HTERT RPE-1 (cell line): ENCODE data around the gene CBX3.
"Not testable (repeated sequence)": the region's sequence is repeated elsewhere in the genome, so short reads cannot be mapped to it uniquely, and the experiment has no call there.

Experiments used
- in situ Hi-C: fragments of 300-500 bp; cut with MboI; formaldehyde crosslinking; loops from 4 replicates; pipeline ENCODE4 v1.14.3; 2020; ENCODE audit warnings: low sequenced_read_pairs

Gene CBX3

DNA sequence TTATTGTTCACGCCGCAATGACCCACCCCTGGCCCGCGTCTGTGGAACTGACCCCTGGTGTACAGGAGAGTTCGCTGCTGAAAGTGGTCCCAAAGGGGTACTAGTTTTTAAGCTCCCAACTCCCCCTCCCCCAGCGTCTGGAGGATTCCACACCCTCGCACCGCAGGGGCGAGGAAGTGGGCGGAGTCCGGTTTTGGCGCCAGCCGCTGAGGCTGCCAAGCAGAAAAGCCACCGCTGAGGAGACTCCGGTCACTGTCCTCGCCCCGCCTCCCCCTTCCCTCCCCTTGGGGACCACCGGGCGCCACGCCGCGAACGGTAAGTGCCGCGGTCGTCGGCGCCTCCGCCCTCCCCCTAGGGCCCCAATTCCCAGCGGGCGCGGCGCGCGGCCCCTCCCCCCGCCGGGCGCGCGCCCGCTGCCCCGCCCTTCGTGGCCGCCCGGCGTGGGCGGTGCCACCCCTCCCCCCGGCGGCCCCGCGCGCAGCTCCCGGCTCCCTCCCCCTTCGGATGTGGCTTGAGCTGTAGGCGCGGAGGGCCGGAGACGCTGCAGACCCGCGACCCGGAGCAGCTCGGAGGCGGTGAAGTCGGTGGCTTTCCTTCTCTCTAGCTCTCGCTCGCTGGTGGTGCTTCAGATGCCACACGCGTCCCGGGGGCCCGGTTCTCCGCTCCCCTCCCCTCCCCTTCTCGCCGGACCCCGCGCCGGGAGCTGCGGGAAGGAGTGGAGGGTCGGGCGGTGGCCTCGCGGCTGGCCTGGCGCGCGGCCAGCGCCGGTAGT lies at the start of gene CBX3:
Gene CBX3 (plus strand): TSS at position 499 of the 772 bp plus-strand sequence. CDS start 1,254 bp downstream, outside the sequence.
- in situ Hi-C loops = no loop called here

DNA sequence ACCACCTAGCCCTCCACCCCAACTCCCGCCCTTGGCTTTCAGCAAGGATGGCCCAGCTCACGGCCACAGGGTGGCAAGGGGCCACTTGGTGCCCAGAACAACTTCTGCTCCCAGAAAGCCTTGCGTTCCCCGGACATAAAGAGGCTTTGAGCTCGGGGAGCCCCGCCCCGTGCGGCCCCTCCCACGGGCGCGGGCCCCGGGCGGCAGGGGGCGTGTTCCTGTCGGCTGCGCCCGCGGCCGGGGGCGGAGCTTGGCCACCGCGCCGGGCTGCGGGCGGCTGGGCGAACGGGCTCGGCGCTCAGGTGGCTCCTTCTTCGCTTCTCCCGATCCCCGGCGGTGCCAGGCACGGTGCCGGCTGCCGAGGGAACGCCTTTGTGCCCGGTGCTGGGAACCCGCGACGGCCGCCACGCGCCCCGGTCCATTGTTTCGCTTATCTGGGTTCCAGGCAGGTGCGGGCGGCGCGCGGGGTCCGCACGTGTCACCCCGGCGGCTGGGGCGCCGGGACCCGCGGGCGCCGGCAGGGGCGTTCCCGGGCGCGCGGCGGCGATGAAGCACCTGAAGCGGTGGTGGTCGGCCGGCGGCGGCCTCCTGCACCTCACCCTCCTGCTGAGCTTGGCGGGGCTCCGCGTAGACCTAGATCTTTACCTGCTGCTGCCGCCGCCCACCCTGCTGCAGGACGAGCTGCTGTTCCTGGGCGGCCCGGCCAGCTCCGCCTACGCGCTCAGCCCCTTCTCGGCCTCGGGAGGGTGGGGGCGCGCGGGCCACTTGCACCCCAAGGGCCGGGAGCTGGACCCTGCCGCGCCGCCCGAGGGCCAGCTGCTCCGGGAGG lies 49.4 kb upstream of the CBX3 start, which contains the start of gene NFE2L3:
Gene NFE2L3 (plus strand): TSS at position 246 of the 829 bp plus-strand sequence. CDS start 301 bp downstream, at position 547.
- in situ Hi-C loops = no loop called here

DNA sequence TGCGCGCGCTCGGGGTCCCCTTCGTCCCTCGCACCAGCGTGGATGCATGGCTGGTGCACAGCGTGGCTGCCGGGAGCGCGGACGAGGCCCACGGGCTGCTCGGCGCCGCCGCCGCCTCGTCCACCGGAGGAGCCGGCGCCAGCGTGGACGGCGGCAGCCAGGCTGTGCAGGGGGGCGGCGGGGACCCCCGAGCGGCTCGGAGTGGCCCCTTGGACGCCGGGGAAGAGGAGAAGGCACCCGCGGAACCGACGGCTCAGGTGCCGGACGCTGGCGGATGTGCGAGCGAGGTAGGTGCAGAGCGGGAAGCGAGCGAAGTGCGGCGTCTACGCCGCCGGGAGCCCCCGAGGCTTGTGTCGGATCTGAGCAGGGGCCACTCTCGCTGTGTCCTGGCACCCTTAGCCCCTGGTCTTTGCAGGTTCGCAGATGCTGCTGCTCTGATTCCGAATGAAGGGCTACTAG lies 48.7 kb upstream of the CBX3 start:
- in situ Hi-C loops = not testable (repeated sequence)

DNA sequence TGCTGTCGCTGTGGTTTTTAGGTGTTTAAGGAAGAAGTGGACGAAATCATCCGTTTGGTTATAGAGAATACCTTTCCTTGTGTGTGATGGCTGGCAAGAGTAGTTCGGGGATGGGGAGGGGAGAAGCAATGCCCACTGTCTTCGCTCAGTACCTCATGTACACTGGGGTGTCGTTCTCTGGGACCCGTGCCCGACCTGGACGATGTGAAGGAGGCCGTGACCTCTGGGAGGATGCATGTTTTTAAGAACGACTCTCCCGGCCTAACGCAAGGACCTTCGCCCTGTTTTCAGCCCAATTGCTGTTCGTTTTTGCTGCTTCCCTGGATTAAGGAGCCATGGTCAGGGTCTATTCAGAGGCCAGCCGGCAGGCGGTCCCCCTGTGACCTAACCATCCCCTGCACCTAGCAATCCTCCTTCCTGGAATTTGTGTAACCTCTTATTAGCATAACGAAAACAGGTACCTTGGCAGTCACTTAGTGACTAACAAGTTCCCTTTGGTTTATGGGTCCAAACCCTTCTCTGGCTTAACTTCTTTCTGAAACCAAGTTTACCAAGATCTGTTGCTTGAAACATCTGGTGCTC lies 48.2 kb upstream of the CBX3 start:
- in situ Hi-C loops = no loop called here

DNA sequence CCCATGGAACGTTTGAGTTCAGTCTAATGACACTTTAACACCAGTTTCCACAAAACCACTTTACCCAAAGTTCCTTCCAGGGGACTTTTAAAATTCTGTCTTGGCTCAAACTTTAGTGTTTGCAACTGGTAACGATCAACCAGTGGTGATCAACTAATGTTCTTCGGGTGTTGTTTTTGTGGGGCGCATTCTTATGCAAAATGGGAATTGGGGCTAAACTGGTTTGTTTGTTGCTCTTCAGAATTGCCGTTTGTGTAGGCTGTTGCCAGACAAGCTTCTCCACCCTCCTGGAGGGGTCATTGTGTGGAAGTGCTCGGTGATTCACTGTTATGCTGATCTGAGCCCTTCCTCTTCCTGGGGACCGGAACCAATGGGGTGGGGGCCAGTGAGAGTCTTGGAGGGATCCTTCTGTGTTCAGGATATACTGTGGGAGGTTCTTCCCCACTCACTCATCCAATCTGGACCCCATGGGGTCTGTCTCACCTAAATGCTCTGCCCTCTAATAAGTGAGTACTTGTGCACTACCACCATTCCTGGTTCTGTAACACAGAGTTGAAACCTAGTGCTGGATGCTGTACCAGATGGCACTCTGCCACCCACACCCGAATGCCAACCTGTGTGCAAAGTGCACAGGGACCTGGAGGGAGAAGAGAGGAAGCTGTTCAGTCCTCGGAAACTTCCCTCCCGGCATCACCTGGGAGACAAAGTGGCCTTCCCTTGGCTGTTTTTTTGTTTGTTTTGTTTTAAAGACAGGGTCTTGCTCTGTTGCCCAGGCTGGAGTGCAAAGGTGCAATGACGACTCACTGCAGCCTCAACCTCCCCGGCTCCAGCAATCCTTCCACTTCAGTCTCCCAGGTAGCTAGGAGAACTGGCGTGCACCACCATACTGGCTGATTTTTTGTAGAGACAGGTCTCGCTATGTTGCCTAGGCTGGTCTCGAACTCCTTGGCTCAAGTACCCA lies 47.4 kb upstream of the CBX3 start:
- in situ Hi-C loops = no loop called here

DNA sequence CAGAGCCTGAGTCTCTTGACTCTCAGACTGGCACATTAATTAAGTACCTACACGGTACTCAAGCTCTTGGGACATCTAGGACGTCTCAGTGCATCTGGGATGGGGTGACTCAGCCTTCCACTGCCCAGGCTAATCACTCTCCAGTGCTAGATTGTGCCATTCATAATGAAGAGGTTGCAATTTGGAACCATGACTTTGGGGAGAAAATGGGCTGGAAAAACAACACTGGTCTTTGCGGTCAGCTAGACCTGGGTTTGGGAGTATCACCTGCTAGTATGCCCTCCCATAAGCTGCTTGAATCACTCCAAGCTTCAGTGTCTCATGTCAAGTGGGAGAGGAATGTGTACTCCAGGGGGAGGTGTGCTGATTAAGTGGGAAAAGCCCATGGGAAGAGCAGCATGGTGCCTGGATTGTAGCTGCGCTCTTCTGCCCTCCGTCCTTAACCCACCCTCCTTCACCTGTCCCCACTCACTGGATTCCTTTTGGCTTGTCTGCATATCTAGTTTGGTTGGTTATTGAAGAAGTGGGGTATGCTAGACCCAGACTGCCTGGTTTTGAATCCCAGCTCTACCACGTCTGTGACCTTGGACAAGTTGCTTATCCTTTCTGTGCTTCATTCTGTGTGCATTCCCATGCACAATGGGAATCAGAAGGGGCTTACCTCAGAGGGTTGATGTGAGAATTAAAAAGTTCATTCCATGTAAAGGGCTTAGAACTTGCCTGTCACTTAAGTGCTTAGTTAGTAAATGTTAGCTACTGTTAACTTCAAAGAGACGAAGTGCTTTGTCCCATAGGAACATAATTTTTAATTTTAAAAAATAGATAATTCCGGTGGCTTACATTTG lies 45.8 kb upstream of the CBX3 start:
- in situ Hi-C loops = no loop called here

DNA sequence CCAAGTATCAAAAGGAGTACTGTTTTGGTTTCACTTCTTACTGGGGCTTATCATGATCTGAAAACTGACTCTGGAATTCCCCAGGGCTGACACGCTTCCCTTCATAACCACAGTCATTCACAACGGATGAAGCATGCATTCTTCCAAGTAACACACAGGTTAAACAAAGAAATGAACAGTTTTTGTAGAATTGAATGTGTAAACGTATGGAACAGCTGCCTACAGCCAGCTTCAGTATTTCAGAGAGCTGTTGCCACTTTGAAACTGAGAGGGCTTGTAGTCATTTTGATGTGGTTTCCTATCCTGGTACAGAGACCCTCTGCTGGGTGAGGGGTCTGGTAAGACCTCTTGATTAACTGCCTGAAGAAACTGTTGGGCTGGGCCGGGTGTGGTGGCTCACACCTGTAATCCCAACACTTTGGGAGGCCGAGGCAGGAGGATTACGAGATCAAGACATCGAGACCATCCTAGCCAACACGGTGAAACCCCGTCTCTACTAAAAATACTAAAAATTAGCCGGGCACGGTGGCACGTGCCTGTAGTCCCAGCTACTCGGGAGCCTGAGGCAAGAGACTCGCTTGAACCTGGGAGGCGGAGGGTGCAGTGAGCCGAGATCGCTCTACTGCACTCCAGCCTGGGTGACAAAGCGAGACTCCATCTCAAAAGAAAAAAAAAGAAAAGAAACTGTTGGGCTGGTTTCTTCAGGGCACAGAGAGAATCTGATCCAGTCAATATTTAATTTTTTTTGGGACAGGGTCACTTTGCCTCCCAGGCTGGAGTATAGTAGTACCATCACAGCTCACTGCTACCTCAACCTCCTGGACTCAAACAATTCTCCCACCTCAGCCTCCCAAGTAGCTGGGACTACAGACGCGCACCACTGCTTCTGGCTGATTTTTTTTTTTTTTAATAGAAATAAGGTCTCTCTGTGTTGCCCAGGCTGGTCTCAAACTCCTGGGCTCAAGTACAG lies 44.8 kb upstream of the CBX3 start:
- in situ Hi-C loops = no loop called here

DNA sequence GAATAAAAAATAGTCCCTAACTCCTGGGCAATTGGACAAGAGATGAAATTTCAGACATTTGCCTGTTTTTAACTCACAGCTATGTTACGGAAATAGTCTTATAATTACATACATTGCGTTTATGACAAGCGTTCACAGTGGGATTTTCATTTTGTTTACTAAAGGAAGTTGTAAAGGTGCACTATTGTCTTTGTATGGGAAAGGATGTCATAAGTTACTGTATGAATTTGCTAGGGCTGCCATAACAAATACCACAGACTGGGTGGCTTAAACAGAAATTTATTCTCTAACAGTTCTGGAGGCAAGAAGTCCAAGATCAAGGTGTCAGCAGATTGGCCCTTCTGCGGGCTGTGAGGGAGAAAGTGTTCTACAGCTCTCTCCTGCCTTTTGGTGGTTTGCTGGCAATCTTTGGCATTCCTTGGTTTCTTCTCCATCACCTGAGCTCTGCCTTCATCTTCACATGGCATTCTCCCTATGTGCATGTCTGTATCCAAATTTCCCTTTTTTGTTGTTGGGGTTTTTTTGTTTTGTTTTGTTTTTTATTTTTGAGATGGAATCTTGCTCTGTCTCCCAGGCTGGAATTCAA lies 43.9 kb upstream of the CBX3 start:
- in situ Hi-C loops = no loop called here

DNA sequence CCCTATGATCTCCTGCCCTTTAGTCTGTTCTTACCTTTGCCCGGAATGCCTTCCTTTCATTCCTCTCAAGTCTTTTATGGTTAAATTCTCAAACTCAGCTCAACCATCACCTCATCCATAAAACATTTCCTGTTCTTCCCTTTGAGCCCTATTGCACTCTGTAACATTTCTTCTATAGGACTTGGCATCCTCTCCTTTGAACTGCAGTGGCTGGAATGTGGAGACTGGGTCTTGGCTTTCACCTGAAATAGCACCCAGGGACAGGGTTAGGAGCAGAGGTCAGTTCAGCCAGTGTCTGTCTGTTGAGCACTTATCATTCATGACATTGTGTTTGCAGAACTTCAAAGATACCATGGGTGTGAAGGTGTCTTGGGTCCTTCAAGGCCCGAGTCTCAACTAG lies 42.3 kb upstream of the CBX3 start:
- in situ Hi-C loops = no loop called here

DNA sequence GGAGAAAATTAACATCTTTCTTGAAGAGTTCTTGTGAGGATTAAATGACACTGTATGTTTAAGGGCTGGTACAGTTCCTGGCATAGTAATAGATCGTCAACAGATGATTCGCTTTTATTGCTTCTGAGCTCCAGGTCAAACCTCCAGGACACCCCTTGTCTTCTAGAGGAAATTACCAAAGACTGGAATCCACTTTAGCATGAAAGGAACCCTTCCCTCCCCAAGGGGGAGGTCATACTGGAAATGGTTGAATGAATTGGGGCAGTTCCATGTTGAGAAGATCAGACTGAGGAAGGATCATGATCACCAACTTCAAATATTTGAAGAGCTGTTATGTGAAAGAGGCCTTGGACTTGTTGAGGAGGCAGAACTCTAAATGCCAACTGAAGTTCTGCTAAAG lies 40.6 kb upstream of the CBX3 start:
- in situ Hi-C loops = no loop called here

DNA sequence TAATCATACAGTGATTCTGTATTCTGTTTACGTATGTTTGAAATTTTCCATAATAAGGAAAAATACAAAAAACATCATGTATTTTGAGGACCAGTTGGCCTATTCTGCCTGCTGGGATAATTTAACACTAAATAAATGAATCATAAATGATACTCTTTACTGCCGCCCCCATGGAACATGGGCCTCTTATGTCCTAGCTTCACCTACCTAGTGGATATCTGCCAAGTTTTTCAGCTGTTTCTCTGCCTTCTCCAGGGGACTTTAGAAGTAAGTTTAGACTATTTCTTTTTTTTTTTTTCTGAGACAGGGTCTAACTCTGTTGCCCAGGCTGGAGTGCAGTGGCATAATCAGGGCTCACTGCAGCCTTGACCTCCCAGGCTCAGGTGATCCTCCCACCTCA lies 39.1 kb upstream of the CBX3 start:
- in situ Hi-C loops = no loop called here

DNA sequence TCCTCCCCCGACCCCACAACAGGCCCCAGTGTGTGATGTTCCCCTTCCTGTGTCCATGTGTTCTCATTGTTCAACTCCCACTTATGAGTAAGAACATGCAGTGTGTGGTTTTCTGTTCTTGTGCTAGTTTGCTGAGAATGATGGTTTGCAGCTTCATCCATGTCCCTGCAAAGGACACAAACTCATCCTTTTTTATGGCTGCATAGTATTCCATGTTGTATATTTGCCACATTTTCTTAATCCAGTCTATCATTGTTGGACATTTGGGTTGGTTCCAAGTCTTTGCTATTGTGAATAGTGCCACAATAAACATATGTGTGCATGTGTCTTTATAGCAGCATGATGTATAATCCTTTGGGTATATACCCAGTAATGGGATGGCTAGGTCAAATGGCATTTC lies 37.7 kb upstream of the CBX3 start:
- in situ Hi-C loops = not testable (repeated sequence)

DNA sequence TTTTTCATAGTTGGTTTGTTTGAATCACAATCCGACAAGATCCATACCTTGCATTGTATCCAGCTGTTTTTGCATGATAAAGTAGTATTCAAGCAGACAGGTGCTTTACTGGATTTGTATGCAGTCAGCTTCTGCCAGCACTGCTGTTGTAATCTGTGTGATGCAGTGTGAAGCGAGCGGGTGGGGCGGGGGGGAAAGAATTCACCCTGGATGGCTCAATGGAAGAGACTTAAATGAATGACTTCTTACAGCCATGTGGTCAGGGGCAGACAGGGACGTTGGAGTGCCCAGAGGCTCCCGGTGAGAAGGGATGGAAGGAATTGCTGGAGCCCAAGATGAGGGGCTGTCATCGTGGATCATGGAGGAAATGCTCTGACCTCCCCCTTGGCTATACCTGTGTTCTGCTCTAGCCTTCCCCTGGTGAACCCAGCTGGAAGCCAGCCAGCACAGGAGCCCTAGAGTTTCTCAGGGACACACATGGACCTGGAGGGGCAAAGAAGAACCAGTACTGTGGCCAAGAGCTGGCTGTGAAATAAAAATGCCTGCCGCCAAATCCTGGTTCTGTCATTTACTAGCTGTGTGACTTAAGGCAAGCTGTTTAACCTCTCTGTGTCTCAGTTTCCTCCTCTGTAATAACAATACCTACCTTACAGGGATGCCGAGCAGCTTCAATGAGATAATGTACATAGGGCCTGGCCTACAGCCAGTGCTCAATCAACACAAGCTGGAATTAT lies 35.4 kb upstream of the CBX3 start:
- in situ Hi-C loops = no loop called here

DNA sequence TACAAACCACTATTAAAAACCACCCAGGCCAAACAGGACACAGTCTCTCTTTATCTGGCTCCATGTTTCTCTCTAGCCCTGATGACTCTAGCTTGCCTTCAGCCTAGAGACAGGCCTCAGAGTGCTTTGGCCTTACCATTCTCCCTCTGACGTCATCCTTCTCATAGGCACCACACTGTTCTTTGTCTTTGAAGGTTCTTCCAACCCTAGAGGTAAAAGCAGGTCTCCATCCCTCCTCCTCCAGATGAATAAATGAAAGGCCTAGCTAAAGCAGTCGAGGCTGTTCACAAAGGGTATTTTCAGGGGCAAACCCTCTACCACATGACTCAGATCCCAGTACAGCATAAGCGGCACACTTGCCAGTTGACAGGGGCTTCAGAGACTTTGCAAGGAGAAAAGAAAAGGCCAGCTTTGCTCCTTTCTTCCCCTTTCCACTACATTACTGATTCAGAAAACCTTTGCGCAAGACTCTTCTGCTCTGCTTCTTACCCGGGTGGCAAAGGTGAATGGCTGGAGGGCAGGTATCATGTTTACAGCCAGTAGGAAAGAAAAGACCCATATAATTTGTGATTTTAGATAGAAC lies 34.8 kb upstream of the CBX3 start:
- in situ Hi-C loops = no loop called here

DNA sequence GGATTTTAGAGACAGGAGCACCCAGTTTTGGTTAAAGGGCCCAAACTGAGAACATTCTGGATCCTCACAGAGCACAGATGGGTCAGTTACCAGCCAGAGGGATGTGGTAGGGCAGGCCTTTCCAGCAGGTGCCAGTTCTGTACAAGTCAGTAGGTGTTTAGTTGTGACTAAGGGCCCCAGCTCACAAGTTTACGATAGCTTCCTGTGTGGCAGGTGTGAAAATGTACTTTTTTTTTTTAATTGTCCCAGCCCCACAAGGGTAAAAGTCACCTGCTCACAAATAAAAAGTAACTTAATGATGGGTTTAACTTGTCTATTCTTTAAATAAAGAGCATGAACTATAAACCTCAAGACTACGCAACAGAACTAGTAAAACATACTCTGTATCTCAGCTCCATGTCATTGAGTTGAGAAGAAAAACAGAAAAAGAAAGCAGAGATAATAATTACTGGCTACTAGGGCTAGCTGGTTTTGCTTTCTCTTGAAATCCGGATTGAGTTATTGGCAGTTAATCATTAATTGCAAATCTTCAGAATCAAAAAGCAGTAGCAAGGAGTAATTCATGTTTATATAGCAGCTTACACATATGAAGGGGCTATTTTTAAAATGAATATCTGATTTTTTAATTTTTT lies 34.1 kb upstream of the CBX3 start:
- in situ Hi-C loops = no loop called here

DNA sequence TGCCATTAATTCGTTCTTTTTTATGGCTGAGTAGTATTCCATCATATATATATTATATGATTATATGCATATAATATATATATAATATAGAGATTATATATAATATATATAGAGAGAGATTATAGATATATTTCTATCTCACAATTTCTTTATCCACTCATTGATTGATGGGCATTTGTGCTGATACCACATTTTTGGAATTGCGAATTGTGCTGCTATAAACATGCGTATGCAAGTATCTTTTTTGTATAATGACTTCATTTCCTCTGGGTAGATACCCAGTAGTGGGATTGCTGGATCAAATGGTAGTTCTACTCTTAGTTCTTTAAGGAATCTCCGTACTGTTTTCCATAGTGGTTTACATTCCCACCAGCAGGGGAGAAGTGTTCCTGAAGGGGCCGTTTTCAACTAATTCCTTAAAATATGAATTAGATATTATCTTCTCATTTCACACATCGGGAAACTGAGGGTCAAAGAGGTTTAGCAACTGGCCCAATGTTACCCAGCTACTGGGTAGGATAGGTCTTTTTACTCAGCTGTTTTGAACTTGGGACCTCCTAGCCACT lies 33.0 kb upstream of the CBX3 start:
- in situ Hi-C loops = no loop called here
